HepG2 (cell line): ENCODE data around the gene ANKRD60. TPM values are rescaled to one million over a fixed set of nuclear protein-coding genes. Genes with fewer than 3 reads are reported as not detected.

Source experiments
- DR1 ChIP-seq: sonication (generic); formaldehyde crosslinking; IDR thresholded peaks from 2 replicates; pipeline ENCODE4 v1.8.0; 2021; ENCODE audit warnings: mild to moderate bottlenecking, missing genetic modification reagents, inconsistent platforms
- FOXO1 ChIP-seq: sonication (generic); formaldehyde crosslinking; IDR thresholded peaks from 2 replicates; pipeline ENCODE4 v1.4.0; 2020; ENCODE audit warnings: missing genetic modification reagents
- HNF4A ChIP-seq: sonication (generic); formaldehyde crosslinking; IDR thresholded peaks from 2 replicates; pipeline ENCODE4 v1.4.0; 2020; ENCODE audit warnings: missing genetic modification reagents
- MXD4 ChIP-seq: IDR thresholded peaks from 2 replicates; pipeline ENCODE4 v1.6.1; 2016; ENCODE audit warnings: mild to moderate bottlenecking, missing biosample characterization, missing genetic modification reagents
- PHF8 ChIP-seq: sonication (generic); formaldehyde crosslinking; IDR thresholded peaks from 2 replicates; pipeline ENCODE4 v1.5.0; 2020; ENCODE audit warnings: missing genetic modification reagents
- ZBED4 ChIP-seq: sonication (generic); formaldehyde crosslinking; IDR thresholded peaks from 2 replicates; pipeline ENCODE4 v1.4.0; 2020; ENCODE audit warnings: missing genetic modification reagents, borderline replicate concordance
- ZNF160 ChIP-seq: sonication (generic); formaldehyde crosslinking; IDR thresholded peaks from 2 replicates; pipeline ENCODE4 v1.8.0; 2022; ENCODE audit warnings: mild to moderate bottlenecking, inconsistent platforms, missing genetic modification reagents
- ZNF598 ChIP-seq: sonication (generic); formaldehyde crosslinking; IDR thresholded peaks from 2 replicates; pipeline ENCODE4 v1.5.1; 2020; ENCODE audit warnings: mild to moderate bottlenecking, missing genetic modification reagents, borderline replicate concordance
- ZNF737 ChIP-seq: sonication (generic); formaldehyde crosslinking; IDR thresholded peaks from 2 replicates; pipeline ENCODE4 v1.5.0; 2020; ENCODE audit warnings: missing genetic modification reagents, mild to moderate bottlenecking, borderline replicate concordance
- polyA plus RNA-seq, 8 experiments: library from polyadenylated mRNA; depleted of rRNA in 3 of 8; stranded (reverse) in 7 of 8; unstranded in 1 of 8; fragments of >200 nt; fragmentation: Illumina TruSeq in 4 of 8; extraction: Trizol in 4 of 8; gene quantifications; 2 replicates each; pipeline versions ENCODE4 v1.2.1 to v1.2.3, GENCODE V29; 2011 to 2016; ENCODE audit warnings: low read depth in 4 of 8, missing spikeins in 1 of 8, mixed read lengths in 1 of 8; ENCODE audit not compliant: insufficient read depth in 1 of 8
- total RNA-seq, 5 experiments: library from RNA; depleted of rRNA; stranded (reverse); fragments of >200 nt; fragmentation: Illumina TruSeq; extraction: Trizol; gene quantifications; 2 replicates each; pipeline ENCODE4 v1.2.3, GENCODE V29; 2016; ENCODE audit warnings: low read depth in 1 of 5
- TF ChIP-seq, protein P1 (sequence below): sonication (generic); formaldehyde crosslinking; IDR thresholded peaks from 2 replicates; pipeline ENCODE4 v1.4.0; 2020; ENCODE audit warnings: missing genetic modification reagents
- TF ChIP-seq, protein P2 (sequence below): sonication (generic); formaldehyde crosslinking; IDR thresholded peaks from 2 replicates; pipeline ENCODE4 v1.8.1; 2023; ENCODE audit warnings: mild to moderate bottlenecking, inconsistent platforms, moderate library complexity, missing genetic modification reagents, borderline replicate concordance

ANKRD60 gene
- total and polyA plus RNA-seq, 2 of the 13 experiments (the other 11 are each of a cell fraction or from before 2014, with no cell fraction given): not detected

GRCh38 chr20:58179432-58180099 is 48.9 kb downstream of the ANKRD60 start (continued):
- TF ChIP-seq, protein P1, sequence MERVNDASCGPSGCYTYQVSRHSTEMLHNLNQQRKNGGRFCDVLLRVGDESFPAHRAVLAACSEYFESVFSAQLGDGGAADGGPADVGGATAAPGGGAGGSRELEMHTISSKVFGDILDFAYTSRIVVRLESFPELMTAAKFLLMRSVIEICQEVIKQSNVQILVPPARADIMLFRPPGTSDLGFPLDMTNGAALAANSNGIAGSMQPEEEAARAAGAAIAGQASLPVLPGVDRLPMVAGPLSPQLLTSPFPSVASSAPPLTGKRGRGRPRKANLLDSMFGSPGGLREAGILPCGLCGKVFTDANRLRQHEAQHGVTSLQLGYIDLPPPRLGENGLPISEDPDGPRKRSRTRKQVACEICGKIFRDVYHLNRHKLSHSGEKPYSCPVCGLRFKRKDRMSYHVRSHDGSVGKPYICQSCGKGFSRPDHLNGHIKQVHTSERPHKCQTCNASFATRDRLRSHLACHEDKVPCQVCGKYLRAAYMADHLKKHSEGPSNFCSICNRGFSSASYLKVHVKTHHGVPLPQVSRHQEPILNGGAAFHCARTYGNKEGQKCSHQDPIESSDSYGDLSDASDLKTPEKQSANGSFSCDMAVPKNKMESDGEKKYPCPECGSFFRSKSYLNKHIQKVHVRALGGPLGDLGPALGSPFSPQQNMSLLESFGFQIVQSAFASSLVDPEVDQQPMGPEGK: 0 out of 2 replicates have a peak, but pooled peaks have one; percentile 21
- TF ChIP-seq PHF8 (CRISPR knock-in tag) (0 out of 2 replicates have a peak, but pooled peaks have one; percentile 19), DR1 (CRISPR knock-in tag) (no peak), ZNF737 (CRISPR knock-in tag) (no peak), HNF4A (CRISPR knock-in tag) (peak; percentile 38; the same call in 1 of the 2 replicates), ZBED4 (CRISPR knock-in tag) (no peak; the same call in 1 of the 2 replicates), ZNF160 (CRISPR knock-in tag) (0 out of 2 replicates have a peak, but pooled peaks have one; percentile 13), ZNF598 (CRISPR knock-in tag) (peak; percentile 82; the same call in 1 of the 2 replicates), FOXO1 (CRISPR knock-in tag) (0 out of 2 replicates have a peak, but pooled peaks have one; percentile 37), MXD4 (CRISPR knock-in tag) (no peak)
- TF ChIP-seq, protein P2, sequence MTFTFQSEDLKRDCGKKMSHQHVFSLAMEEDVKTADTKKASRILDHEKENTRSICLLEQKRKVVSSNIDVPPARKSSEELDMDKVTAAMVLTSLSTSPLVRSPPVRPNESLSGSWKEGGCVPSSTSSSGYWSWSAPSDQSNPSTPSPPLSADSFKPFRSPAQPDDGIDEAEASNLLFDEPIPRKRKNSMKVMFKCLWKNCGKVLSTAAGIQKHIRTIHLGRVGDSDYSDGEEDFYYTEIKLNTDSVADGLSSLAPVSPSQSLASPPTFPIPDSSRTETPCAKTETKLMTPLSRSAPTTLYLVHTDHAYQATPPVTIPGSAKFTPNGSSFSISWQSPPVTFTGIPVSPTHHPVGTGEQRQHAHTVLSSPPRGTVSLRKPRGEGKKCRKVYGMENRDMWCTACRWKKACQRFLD (CRISPR knock-in tag): peak; percentile 85; the same call in 1 of the 2 replicates
